GM18526 (cell line): ENCODE measurements around the gene TGFBI.

Source experiments
- POLR2A ChIP-seq: IDR thresholded peaks from 3 replicates; pipeline ENCODE4 v1.6.1; 2011; ENCODE audit not compliant: insufficient read length; ENCODE audit errors: extremely low read depth

The TGFBI gene

GRCh38 chr5:136028782-136029742, at the start of gene TGFBI:
Gene TGFBI (plus strand): TSS chr5:136028988. CDS start chr5:136029056, 68 bp downstream.
- no peak for TF ChIP-seq POLR2A

DNA sequence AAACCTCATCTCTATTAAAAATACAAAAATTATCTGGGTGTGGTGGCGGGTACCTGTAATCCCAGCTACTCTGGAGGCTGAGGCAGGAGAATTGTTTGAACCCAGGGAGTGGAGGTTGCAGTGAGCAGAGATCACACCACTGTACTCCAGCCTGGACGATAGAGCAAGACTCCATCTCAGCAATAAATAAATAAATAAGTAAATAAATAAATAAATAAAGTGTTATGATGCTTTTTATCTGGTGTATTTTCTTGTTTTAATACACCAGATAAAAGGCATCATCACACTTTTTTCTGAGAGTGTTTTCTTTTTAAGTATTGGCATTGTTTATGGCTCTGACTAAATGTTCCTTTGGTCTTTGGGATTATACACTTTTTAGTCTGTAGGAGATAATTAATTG, 49.8 kb upstream of the TGFBI start:
- no peak for TF ChIP-seq POLR2A

GRCh38 chr5:135979510-135979909, 49.3 kb upstream of the TGFBI start:
- TF ChIP-seq POLR2A: no peak

DNA sequence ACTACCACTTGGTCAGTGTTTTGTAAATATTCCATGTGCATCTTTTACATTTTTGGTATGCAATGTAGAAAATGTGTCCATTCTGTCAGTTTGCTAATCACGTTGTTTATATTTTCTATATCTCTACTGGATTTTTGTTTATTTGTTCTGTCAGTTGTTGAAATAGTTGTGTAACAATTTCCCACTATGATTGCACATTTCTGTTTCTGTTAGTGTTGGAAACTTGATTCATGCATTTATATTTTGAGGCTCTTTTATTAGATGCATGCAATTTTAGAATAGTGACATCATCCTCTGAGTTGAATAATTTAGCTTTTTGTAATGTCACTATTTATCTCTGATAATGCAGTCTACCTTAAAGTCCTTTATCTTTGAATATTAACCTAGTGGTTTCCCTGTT, 48.2 kb upstream of the TGFBI start:
- no peak for TF ChIP-seq POLR2A

DNA sequence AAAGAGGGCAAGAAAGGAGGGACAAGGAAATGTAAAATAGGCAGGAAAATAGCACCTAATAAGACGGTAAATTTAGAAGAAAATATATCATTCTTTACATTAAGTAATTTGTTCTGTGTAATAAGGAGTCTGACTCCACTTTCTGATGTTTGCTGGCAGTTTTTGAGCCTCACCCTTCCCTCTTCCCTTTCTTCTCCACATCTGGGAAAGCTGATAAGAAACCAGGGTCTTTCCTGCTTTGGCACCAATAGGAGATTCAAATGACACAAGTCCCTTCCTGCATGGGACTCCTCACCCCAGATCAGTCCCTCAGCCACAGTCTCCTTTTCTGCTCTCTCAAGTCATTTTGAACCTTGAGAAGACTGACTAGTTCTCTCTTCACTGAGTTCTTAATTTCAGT, 42.8 kb upstream of the TGFBI start:
- TF ChIP-seq POLR2A: no peak

GRCh38 chr5:135986401-135986800, 42.4 kb upstream of the TGFBI start:
- no peak for TF ChIP-seq POLR2A

GRCh38 chr5:135986891-135987401, 41.8 kb upstream of the TGFBI start:
- TF ChIP-seq POLR2A: no peak

GRCh38 chr5:135988546-135988945, 40.2 kb upstream of the TGFBI start:
- TF ChIP-seq POLR2A: no peak

DNA sequence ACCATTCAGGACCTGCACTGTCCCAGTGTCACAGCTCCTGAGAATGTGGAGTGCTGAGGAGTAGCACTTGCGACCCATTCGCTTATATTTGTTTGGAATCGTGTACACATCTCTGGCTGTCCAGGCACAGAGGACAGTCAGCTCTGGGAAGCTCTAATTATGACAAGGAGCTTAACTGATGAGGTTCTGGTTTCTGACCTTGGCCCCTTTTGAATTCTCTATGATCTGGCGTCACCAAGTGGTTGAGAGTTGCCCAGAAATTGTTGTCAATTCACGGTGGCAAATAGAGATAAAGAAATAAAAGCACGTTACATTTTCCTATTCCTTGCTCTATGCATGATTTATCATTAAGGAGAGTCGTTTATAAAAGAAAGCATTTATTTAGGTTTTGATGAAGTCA, 39.1 kb upstream of the TGFBI start:
- no peak for TF ChIP-seq POLR2A

DNA sequence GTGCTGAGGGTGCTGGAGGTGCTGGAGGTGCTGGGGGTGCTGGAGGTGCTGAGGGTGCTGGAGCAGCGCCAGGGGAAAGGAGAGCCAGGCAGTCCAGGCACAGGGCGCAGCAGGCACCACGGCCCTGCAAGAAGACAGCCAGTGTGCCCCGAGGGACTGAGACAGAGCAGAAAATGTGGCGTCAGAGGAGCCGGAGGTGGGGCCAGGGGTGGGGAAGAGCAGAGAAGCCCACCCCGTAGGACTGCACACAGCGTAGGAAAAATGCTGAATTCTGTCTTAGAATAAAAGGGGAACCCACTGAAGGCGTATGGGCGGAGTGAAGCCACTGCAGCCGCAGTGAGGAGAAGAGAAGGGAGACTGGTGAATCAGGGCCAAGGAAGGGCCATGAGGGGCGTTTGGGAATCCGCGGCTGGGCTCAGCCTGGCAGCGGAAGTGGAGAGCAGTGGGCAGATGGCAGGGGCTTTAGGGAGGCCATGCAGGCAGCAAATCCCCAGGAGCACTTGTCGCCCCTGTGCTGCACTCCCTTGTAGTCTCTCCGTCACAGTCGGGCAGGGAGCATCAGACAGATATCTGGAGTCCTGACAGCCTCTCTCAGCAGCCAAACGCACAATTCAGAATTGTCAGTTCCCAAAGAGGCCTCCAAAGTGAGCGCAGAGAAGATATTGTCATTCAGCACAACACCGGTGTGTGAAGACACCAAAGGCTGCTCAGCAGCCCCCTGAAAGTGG, 38.1 kb upstream of the TGFBI start:
- TF ChIP-seq POLR2A: no peak

DNA sequence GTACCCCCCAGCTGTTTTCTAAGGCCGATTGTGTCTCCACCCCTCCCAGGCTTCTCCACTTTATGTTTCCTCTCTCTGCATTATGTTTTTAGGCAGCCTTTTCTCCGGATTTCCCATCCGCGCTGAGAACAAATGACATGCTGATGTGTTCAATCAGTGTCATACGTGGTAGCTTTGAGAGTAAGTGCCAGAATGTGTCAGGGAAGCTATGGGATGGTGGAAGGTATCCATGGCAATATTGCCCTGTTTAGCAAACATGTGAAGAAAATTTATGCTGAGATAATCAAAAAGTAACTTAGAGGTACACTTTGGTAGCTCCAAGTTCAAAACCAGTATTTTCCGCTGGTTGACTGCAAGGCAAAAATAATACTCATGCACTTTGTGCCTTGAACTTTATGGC, 37.4 kb upstream of the TGFBI start:
- no peak for TF ChIP-seq POLR2A

- no peak for TF ChIP-seq POLR2A
Observed at GRCh38 chr5:135993335-135993879, 35.4 kb upstream of the TGFBI start.

DNA sequence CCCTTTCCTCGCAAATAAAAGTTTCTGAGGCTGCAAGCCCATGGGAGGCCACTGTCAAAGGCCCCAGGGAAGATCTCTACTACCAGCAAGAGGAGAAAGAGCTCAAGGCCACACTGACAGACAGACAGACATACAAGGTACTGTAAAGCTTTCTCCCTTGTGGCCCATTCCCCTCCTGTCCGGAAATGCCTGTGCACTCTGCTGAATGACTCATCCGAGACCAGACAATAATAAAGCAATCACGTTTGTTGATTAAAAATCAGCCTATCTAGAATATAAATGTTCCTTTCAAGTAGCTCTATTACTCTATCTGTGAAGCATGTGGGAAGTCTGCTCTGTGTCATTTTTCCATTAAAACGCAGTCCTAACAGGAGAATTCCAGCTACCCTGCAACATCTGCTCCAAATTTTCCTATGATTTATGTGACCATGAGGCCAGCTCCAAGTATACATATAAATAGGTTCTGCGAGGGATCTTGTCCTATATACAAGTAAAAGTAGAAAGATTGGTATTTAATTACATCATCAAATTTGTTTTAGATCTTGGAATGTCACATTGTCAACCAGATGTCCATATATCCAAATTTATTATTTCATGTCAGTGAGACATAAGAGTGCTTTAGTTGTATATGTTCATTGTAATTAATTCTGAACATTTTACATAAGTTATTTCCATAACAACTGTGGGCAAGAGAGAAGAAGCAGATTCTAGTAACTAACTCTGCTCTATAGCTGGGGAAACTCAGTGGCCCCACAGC, 34.7 kb upstream of the TGFBI start:
- TF ChIP-seq POLR2A: no peak

DNA sequence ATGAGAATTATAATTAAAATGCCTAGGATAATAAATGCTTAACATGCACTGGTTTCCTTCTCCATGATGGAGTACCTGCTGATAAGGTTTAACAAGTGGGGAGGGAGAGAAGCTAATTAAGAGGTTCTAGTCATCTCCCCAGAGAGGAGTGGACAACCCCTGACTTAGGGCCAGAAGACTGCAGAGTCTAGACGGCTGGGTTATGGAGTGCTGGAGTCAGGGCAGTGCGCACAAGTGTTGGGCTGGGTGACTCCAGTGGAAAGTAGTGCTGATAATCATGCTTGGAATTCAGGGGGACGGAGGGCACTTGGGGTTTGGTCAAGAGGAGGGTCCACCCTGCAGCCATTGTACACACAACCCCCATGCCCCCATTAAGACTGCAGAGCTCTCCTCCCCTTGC, 32.8 kb upstream of the TGFBI start:
- TF ChIP-seq POLR2A: no peak

DNA sequence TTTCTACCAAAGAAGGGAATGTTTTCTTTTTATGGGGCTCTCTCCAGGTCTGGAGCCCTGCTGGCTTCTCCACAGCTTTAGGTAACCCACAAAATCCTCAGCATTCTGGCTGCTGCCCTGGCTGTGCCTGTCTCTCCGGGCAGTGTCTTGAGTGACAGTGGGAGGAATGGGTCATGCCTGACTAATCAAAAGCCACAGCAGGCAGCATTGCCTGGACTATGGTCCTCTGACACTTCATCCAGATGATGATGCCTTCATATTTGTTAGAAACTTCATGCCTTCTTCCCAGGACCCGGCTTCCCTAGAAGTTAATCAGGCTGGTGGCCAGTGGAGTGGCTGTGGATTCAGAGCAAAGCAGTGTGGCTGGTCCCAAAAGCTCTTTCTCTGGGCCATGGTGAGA, 32.2 kb upstream of the TGFBI start:
- TF ChIP-seq POLR2A: no peak
